ENCODE data around the gene EVA1C. TPM values are rescaled to one million over a fixed set of nuclear protein-coding genes. Genes with fewer than 3 reads are reported as not detected.
"Not testable (repeated sequence)": the region's sequence is repeated elsewhere in the genome, so short reads cannot be mapped to it uniquely, and the experiment has no call there.

EVA1C gene
- total RNA-seq, 1 donor from 2014 or later: 1.9 TPM

- intact Hi-C loops (cut with micrococcal nuclease): no loop called here
Observed at GRCh38 chr21:32523463-32523862, 111.0 kb downstream of the EVA1C start.

DNA sequence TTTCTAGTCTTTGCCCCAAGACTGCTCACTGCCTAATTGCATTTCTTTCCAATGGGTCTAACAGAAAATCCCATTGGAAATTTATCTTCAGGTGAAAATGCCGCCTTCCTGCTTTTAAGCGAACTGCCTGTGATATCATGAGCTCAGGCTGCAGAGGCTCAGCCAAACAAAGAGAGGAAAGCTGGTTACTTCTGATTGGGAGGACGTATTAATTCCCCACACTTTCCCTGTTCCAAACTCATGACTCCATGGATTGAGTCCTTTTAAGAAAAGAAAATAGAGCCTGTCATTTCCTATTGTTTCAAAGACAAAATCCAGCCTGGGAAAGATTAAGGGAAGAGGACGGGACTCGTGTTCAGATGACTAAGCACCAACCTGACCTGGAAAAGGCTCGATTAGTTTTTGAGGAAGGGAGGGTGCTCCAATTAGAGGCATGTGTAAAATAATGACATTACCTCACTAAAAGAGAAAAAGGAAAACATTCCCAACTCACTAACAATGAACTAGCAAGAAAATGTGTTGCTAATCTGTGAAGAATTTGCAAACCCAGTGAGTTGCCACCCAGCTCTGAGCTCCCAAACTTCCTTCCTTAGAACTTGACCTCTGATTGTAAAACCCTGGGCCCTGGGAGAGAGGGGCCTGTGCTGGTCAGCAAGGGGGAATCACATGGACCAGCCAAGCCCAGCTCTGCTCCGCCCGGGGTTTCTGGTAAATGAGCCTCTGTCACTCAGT is 111.6 kb downstream of the EVA1C start:
- intact Hi-C loops (cut with micrococcal nuclease): no loop called here

DNA sequence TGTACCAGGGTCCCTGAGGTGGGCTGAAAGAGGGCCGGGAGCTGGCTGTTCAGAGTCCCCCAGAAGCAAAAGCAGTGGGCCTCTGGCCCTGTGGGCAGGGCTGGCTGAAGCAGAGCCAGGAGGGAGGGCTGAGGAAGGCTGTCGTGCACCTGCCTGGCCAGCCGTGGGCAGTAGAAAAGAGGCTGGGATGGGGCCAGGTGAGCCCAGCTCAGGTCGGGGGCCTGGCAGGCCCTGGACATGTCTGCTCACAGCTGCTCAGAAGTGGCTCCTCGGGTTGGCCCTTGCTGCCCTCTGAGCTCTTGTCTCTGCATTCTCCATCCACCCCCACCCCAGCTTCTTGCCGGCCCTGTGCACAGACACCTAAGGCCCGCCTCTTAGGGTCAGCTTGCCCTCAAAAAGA is 112.8 kb downstream of the EVA1C start:
- intact Hi-C loops (cut with micrococcal nuclease): no loop called here

GRCh38 chr21:32529679-32530078 is 117.2 kb downstream of the EVA1C start:
- intact Hi-C loops (cut with micrococcal nuclease): no loop called here

- intact Hi-C loops (cut with micrococcal nuclease): not testable (repeated sequence)
Observed at GRCh38 chr21:32530809-32531208, 118.3 kb downstream of the EVA1C start.

GRCh38 chr21:32531561-32531960 is 119.1 kb downstream of the EVA1C start:
- intact Hi-C loops (cut with micrococcal nuclease): not testable (repeated sequence)

DNA sequence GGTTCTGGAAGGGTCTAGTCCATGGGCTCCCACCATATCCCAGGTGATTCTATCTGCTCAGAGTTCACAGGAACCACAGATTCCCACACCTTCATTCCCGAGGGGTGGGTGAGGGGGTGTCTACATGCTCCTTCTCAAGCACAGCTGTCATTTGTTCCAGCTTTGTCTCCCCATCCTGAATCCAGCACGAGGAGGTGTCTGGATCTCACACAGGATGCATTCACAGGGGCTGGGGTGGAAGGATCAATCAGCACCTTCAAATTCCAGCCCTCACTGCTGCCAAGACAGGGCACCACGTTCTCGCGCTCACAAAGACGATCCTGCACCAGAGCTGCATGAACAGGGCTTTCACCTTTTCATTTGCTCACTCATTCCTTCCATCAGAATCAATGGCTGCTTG is 120.1 kb downstream of the EVA1C start:
- intact Hi-C loops (cut with micrococcal nuclease): no loop called here

- intact Hi-C loops (cut with micrococcal nuclease): no loop called here
Observed at GRCh38 chr21:32533053-32533452, 120.5 kb downstream of the EVA1C start.

DNA sequence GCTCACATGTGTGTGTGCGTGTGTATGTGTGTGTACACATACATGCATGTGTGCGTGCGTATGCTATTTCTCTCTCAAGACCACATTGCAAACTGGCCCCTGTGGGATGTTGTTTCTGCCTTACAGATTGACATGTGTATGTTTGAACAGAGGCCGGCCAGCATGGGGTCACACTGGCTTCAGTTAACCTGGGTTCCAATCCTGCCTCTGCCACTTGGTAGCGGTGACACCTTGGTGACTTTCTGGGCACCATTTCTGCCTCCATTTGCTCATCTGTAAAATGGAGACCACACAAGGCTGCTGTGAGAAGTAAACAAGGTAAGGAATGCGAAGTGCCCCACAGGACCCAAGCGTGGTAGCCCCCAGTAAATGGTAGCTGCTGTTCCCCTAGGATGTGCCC is 121.1 kb downstream of the EVA1C start:
- intact Hi-C loops (cut with micrococcal nuclease): no loop called here

DNA sequence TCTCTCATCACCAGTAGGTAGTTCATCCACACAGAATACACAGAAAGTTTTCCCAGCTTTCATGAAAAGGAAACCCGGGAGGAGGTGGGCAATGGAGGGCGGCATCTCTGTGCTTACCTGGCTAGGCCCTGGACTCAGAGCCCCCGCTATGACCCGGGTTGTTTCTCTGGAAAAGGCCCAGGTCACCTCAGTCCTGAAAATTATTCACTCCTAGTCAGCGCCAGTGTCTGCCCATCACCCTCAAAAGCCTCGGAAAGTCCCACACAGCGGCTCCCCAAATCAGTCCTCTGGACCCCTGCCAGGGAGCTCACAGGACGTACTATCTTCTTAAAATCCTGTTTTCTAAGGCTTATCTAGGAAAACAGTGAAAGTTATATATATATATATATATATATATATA is 121.6 kb downstream of the EVA1C start:
- intact Hi-C loops (cut with micrococcal nuclease): no loop called here

DNA sequence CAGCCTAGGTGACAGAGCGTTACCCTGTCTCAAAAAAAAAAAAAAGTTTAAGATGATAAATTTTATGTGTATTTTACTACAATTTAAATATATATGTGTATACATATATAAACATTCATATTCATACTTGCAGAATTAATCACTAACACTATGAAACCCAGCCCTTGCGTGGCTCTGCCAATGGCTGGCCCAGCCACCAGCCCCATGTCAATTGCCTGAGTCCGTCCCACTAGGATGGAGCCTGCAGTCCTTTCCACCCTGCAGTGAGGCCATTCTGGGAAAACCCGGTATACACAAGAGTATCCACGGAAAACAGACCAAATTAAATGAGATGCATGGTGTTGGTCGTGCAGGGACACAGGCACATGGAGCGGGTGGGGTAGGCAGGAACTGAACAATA is 123.1 kb downstream of the EVA1C start:
- intact Hi-C loops (cut with micrococcal nuclease): no loop called here

DNA sequence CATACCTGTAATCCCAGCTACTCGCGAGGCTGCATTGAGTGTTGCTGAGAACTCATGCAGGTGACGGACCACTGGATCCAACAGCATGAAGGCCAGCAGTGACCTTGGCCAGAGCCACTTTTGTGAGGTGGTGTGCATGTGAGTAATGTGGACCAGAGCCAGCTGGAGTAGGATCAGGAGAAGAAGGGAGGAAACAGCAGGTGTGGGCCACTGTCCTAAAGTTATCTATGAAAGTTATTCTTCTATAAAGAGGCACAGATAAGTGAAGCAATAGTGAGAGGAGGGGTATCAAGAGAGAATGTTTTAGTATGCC is 125.0 kb downstream of the EVA1C start:
- intact Hi-C loops (cut with micrococcal nuclease): no loop called here

DNA sequence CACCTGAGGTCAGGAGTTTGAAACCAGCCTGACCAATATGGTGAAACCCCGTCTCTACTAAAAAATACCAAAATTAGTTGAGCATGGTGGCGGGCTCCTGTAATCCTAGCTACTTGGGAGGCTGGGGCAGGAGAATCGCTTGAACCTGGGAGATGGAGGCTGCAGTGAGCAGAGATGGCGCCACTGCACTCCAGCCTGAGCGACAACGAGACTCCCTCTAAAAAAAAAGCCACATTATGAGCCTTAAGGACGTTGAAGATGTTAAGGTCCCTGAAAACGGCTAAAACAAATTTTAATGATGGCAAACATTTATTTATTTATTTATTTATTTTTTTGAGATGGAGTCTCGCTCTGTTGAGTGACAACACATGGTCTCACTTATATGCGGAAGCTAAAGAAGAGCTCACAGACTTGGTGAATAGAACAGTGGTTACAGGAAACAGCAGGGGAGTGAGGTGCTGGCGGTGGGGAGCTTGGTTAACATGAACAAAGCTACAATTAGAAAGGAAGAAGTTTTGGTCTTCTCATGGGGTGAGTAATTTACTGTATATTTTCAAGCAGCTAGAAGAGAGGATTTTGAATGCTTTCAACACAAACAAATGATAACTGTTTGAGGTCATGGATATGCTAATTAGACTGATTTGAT is 125.8 kb downstream of the EVA1C start:
- intact Hi-C loops (cut with micrococcal nuclease): no loop called here

DNA sequence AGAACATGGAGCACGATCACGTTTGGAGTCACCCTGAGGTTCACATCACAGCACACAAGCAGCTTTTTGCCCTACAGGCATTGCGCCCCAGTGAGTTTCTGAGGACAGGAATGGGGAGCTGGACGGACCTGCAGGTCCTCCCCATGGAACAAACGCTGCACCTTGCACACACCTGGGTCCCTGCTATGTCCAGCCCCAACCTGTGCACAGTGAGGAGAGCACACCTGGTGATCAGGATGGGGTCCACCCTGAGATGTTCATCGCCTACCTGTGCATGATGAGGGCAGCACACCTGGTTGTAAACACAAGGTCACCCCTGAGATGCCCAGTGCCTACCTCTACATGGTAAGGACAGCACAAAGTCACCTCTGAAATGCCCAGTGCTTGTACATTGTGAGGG is 126.9 kb downstream of the EVA1C start:
- intact Hi-C loops (cut with micrococcal nuclease): no loop called here

DNA sequence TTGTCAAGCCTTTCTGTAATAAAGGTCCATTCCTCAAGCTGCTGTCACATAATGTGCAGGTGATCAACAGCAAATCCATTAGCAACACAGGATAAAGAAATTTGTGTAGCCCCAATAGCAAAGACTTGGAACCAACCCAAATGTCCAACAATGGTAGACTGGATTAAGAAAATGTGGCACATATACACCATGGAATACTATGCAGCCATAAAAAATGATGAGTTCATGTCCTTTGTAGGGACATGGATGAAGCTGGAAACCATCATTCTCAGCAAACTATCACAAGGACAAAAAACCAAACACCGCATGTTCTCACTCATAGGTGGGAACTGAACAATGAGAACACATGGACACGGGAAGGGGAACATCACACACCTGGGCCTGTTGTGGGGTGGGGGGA is 130.6 kb downstream of the EVA1C start:
- intact Hi-C loops (cut with micrococcal nuclease): not testable (repeated sequence)

GRCh38 chr21:32543975-32544374 is 131.5 kb downstream of the EVA1C start:
- intact Hi-C loops (cut with micrococcal nuclease): no loop called here

- intact Hi-C loops (cut with micrococcal nuclease): no loop called here
Observed at GRCh38 chr21:32544697-32545096, 132.2 kb downstream of the EVA1C start.

- intact Hi-C loops (cut with micrococcal nuclease): no loop called here
Observed at GRCh38 chr21:32545948-32546441, 133.5 kb downstream of the EVA1C start.

GRCh38 chr21:32547018-32547417 is 134.5 kb downstream of the EVA1C start:
- intact Hi-C loops (cut with micrococcal nuclease): no loop called here

DNA sequence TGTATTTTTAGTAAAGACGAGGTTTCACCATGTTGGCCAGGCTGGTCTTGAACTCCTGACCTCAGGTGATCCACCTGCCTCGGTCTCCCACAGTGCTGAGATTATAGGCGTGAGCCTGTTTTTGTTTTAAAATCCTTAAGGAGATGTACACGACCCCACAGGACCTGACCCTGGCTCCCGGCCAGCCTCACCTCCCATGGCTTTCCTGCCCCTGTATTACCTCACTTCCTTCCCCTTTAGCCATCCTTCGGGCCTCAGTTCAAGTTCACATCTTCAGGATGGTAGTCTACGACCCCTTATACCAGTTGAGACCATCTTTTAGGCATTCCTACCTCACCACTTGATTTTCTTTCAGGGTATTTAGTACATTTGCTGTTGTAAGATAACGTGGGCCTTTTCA is 136.5 kb downstream of the EVA1C start:
- intact Hi-C loops (cut with micrococcal nuclease): no loop called here

GRCh38 chr21:32549440-32549839 is 136.9 kb downstream of the EVA1C start:
- intact Hi-C loops (cut with micrococcal nuclease): no loop called here

GRCh38 chr21:32549886-32550285 is 137.4 kb downstream of the EVA1C start:
- intact Hi-C loops (cut with micrococcal nuclease): no loop called here
